IMR-90 (cell line): ENCODE measurements around the gene EPS8.
A peak's percentile ranks its signal among the peaks of the same experiment; 100 is the strongest.

Experiments used
- CEBPB ChIP-seq: IDR thresholded peaks from 2 replicates; pipeline ENCODE4 v1.6.1; 2012; ENCODE audit warnings: low read depth, low read length, improper control_type of control experiment
- CTCF ChIP-seq: conservative IDR thresholded peaks from 2 replicates; pipeline ENCODE4 v1.5.1; 2012; ENCODE audit warnings: mild to moderate bottlenecking, low read depth, low read length, improper control_type of control experiment
- RCOR1 ChIP-seq: IDR thresholded peaks from 2 replicates; pipeline ENCODE4 v1.6.1; 2012; ENCODE audit warnings: mild to moderate bottlenecking, low read length, improper control_type of control experiment; ENCODE audit not compliant: insufficient replicate concordance

GRCh38 chr12:15801770-15802744 lies 12.9 kb upstream of the EPS8 start:
- no peak for TF ChIP-seq CTCF
- peak; percentile 44; the same call in 1 of the 2 replicates for TF ChIP-seq CEBPB
- TF ChIP-seq RCOR1 = no peak
